Loucy (cell line): Measurements from ENCODE around the gene KRTAP19-2.

Experiments
- H2AFZ ChIP-seq: fragments of 200-600 bp; sonication (generic); 2 replicates; pipeline ENCODE4 v1.6.0; 2016; ENCODE audit warnings: antibody characterized with exemption, mild to moderate bottlenecking, low read length, moderate library complexity
- H3F3A ChIP-seq: fragments of 200-600 bp; 2 replicates; pipeline ENCODE4 v1.6.0; 2016; ENCODE audit warnings: antibody characterized with exemption, low read depth, mild to moderate bottlenecking
- H3K27me3 ChIP-seq: fragments of 200-600 bp; sonication (generic); 2 replicates; pipeline ENCODE4 v1.6.1; 2014; ENCODE audit warnings: low read length, mild to moderate bottlenecking; ENCODE audit not compliant: insufficient read depth, poor library complexity, severe bottlenecking
- H3K36me3 ChIP-seq: fragments of 200-600 bp; sonication (generic); 2 replicates; pipeline ENCODE4 v1.6.1; 2016; ENCODE audit warnings: low read length; ENCODE audit not compliant: insufficient read depth
- H3K4me1 ChIP-seq: fragments of 200-600 bp; sonication (generic); 2 replicates; pipeline ENCODE4 v1.5.1; 2014; ENCODE audit warnings: low read length, mild to moderate bottlenecking; ENCODE audit not compliant: insufficient read depth, poor library complexity, severe bottlenecking
- H3K4me2 ChIP-seq: fragments of 200-600 bp; sonication (generic); 2 replicates; pipeline ENCODE4 v1.6.0; 2014; ENCODE audit warnings: antibody characterized with exemption, low read length, low read depth, mild to moderate bottlenecking; ENCODE audit not compliant: poor library complexity, severe bottlenecking
- H3K4me3 ChIP-seq: fragments of 200-600 bp; sonication (generic); 2 replicates; pipeline ENCODE4 v1.5.1; 2014; ENCODE audit warnings: low read length, mild to moderate bottlenecking, mixed read lengths; ENCODE audit not compliant: poor library complexity, severe bottlenecking
- H3K79me2 ChIP-seq: fragments of 200-600 bp; sonication (generic); 2 replicates; pipeline ENCODE4 v1.6.1; 2014; ENCODE audit warnings: low read length; ENCODE audit not compliant: insufficient read depth
- H3K9ac ChIP-seq: fragments of 200-600 bp; sonication (generic); 2 replicates; pipeline ENCODE4 v1.6.0; 2014; ENCODE audit warnings: mild to moderate bottlenecking, low read depth, low read length, moderate library complexity; ENCODE audit not compliant: poor library complexity, severe bottlenecking
- H3K9me2 ChIP-seq: fragments of 200-600 bp; sonication (generic); replicated peaks from 2 replicates; pipeline ENCODE4 v1.6.1; 2016; ENCODE audit warnings: low read depth, low read length, mixed read lengths
- H3K9me3 ChIP-seq: fragments of 200-600 bp; sonication (generic); 2 replicates; pipeline ENCODE4 v1.6.1; 2014; ENCODE audit warnings: mild to moderate bottlenecking, antibody characterized with exemption, low read length, low read depth; ENCODE audit not compliant: insufficient read depth
- H4K20me1 ChIP-seq: fragments of 200-600 bp; sonication (generic); 2 replicates; pipeline ENCODE4 v1.6.0; 2014; ENCODE audit warnings: antibody characterized with exemption, low read length, mild to moderate bottlenecking; ENCODE audit not compliant: insufficient read depth, poor library complexity, severe bottlenecking
- CTCF ChIP-seq: fragments of 200-600 bp; sonication (generic); conservative IDR thresholded peaks from 2 replicates; pipeline ENCODE4 v1.5.1; 2014; ENCODE audit warnings: mild to moderate bottlenecking, antibody characterized with exemption, low read length
- EZH2phosphoT487 ChIP-seq: fragments of 200-600 bp; IDR thresholded peaks from 2 replicates; pipeline ENCODE4 v1.6.1; 2018; ENCODE audit warnings: antibody characterized with exemption, mild to moderate bottlenecking, moderate library complexity, borderline replicate concordance

Gene KRTAP19-2

GRCh38 chr21:30447056-30447455, 40.2 kb downstream of the KRTAP19-2 start:
- H3K79me2 ChIP-seq = no peaks in the 10 kb centered on the region
- no peak overlapping the region for H3K4me3 ChIP-seq
- no peaks in the 10 kb centered on the region for H4K20me1 ChIP-seq
- no peak overlapping the region for H2AFZ ChIP-seq
- TF ChIP-seq CTCF (no peak), EZH2phosphoT487 (no peak)
- H3K27me3 ChIP-seq = no peaks in the 10 kb centered on the region
- no peaks in the 10 kb centered on the region for H3K36me3 ChIP-seq
- no peak overlapping the region for H3K9ac ChIP-seq
- H3F3A ChIP-seq = no peaks in the 10 kb centered on the region
- H3K9me3 ChIP-seq = no peaks in the 10 kb centered on the region
- no peak overlapping the region for H3K4me2 ChIP-seq
- no peaks in the 10 kb centered on the region for H3K4me1 ChIP-seq
- no peaks in the 10 kb centered on the region for H3K9me2 ChIP-seq

DNA sequence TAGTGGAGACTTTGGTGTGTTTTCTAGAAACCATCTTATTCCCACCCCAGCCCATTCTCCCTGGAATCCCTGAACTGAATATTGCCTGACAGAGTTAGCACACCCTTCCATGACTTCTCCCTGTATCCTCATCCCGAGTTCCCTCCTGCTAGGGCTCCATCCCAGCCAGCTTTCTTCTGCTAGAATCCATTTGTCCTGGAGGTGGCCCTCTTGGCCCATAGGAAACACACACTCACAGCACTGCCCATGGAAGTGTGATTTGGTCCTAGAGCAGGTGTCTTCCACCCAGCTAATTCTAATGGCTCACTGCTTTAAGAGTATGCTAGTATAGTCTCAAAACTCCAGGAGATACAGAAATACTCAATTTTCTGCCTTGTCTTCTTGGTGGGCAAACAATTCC, 43.0 kb downstream of the KRTAP19-2 start:
- H3F3A ChIP-seq = no peaks in the 10 kb centered on the region
- no peak overlapping the region for H3K9ac ChIP-seq
- H3K4me1 ChIP-seq = no peaks in the 10 kb centered on the region
- no peaks in the 10 kb centered on the region for H3K36me3 ChIP-seq
- no peaks in the 10 kb centered on the region for H4K20me1 ChIP-seq
- H3K9me2 ChIP-seq = no peaks in the 10 kb centered on the region
- H3K9me3 ChIP-seq = no peaks in the 10 kb centered on the region
- H3K79me2 ChIP-seq = no peaks in the 10 kb centered on the region
- H3K4me3 ChIP-seq = no peak overlapping the region
- no peak overlapping the region for H3K4me2 ChIP-seq
- no peaks in the 10 kb centered on the region for H3K27me3 ChIP-seq
- TF ChIP-seq EZH2phosphoT487 = no peak
- no peak overlapping the region for H2AFZ ChIP-seq

DNA sequence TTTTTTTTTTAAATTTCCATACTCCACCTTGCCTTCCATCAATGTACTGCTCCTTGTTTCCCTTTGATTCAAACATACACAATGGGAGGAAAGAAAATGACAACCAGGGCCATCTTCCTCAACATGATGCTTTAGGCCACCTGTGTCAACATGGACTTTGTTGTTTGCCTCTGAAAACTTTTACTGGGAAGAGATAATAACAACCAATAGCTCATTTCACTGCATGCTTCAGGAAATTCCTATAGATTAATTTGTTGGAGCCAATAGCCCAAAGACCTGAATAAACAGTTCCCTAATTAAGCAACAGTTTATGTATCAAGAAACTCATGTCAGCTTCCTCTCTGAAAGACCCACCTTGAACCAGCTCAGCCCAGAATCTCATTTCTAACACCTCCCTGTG, 44.0 kb downstream of the KRTAP19-2 start:
- Histone ChIP-seq H3K4me1 (no peaks in the 10 kb centered on the region), H3K9me3 (no peaks in the 10 kb centered on the region), H3F3A (no peaks in the 10 kb centered on the region), H3K9ac (no peak overlapping the region), H3K9me2 (no peaks in the 10 kb centered on the region), H2AFZ (no peak overlapping the region), H3K27me3 (no peaks in the 10 kb centered on the region), H3K79me2 (no peaks in the 10 kb centered on the region), H3K4me3 (no peak overlapping the region), H3K4me2 (no peak overlapping the region), H3K36me3 (no peaks in the 10 kb centered on the region), H4K20me1 (no peaks in the 10 kb centered on the region)
- TF ChIP-seq EZH2phosphoT487 = no peak

DNA sequence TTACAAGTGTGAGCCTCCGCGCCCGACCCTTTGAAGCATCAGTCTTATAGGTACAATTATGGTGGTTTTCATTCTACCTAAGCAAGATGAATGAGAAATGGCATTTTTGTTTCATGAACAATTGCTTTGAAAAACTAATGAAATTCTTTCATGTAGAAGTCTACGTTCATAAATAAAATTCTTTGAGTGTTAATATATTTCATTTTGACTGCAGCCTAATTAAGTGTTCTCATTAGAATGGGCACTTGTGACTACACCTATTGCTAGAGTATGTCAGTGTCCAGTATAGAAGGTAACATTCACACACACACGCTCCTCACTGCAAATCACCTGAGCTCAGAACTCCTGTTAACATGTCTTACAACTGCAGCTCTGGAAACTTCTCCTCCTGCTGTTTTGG, 47.3 kb downstream of the KRTAP19-2 start, which contains the start of gene KRTAP15-1:
Gene KRTAP15-1, plus strand, starts transcription at position 301 of the 400 bp plus-strand sequence. Its CDS starts 53 bp downstream, at position 354.
- H3K79me2 ChIP-seq = no peaks in the 10 kb centered on the region
- H3K4me2 ChIP-seq = no peak within 1 kb of the TSS
- no peaks in the 10 kb centered on the region for H3K9me3 ChIP-seq
- H3K36me3 ChIP-seq = no peaks in the 10 kb centered on the region
- H2AFZ ChIP-seq = no peak within 1 kb of the TSS
- H3K9me2 ChIP-seq = no peaks in the 10 kb centered on the region
- no peak within 1 kb of the TSS for H3K4me3 ChIP-seq
- no peaks in the 10 kb centered on the region for H3K4me1 ChIP-seq
- no peaks in the 10 kb centered on the region for H3K27me3 ChIP-seq
- H3K9ac ChIP-seq = no peak within 1 kb of the TSS
- no peaks in the 10 kb centered on the region for H3F3A ChIP-seq
- no peaks in the 10 kb centered on the region for H4K20me1 ChIP-seq
- TF ChIP-seq EZH2phosphoT487 = no peak
- no peak for TF ChIP-seq CTCF
